Metanephros (tissue), 1 donor: ENCODE results near the gene RASSF4. TPM values are rescaled to one million over a fixed set of nuclear protein-coding genes. Genes with fewer than 3 reads are reported as not detected.

Source experiments
- total RNA-seq: library from RNA; depleted of rRNA; stranded (reverse); fragments of >200 nt; gene quantifications from one replicate; pipeline ENCODE4 v1.2.3, GENCODE V29; 2014

The RASSF4 gene
- total RNA-seq, result 24.1 TPM

GRCh38 chr10:44959247-44960087, at the start of gene RASSF4:
Gene RASSF4, plus strand, starts transcription at chr10:44959802. Its CDS starts 10,401 bp downstream, at chr10:44970203.

GRCh38 chr10:44911081-44911540, 48.5 kb upstream of the RASSF4 start, which contains the start of gene TMEM72:
Gene TMEM72, plus strand, starts transcription at chr10:44911337. Its CDS starts 176 bp downstream, at chr10:44911513.

DNA sequence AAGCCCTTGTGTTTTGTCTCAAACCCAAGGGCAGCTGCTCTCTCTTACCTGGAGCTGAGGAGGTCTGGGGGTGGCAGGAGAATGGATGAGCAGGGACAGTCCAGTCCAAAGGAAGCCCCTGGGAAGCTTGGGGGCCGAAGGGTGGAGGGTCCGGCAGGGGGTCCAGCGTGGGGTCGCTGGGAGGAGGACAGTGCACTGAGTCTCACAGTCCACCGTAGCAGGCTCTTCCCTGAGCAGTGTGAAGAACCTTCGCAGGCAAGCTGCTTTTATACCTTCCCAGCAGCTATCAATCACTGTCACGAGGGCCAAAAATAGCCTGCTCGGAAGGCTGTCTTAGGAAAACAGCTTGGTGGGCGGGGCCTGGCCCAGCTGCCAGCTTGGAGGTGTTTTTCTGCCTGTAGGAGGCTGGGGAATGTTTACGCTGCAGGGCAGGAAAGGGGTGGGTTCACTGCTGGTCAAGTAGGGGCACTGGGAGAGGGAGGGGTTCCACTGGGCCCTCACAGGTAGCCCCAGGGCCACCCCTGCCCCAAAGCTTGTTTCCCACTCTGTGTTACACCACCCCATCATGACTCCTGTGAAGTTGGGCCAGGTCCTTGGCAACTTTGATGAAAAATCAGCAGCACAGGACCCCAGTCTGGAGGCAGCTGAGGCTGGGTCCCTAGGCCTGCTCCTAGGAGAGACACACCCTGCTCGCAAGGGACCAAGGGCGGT, 19.1 kb downstream of the RASSF4 start, which contains the start of gene DEPP1:
TSS of gene DEPP1 (minus strand) at position 240 of the 711 bp plus-strand sequence. CDS start 779 bp downstream, outside the sequence.

GRCh38 chr10:45000752-45001380, 41.3 kb downstream of the RASSF4 start, which contains the start of gene ZNF22:
Gene ZNF22, plus strand, starts transcription at chr10:45000923. Its CDS starts 2,446 bp downstream, at chr10:45003369.

Other genes starting within 250 kb of the RASSF4 start
- gene TMEM72, start 48.5 kb upstream of the RASSF4 start, total RNA-seq, result 87.1 TPM
- 40.5 TPM for gene DEPP1, start 19.0 kb downstream of the RASSF4 start, total RNA-seq
- 41.2 TPM for gene ZNF22, start 41.1 kb downstream of the RASSF4 start, total RNA-seq